GM12878 (cell line): ENCODE data around the gene SEC22C. TPM values are rescaled to one million over a fixed set of nuclear protein-coding genes. Genes with fewer than 3 reads are reported as not detected.

Experiments used
- ATAC-seq: fragments of 200-7000 bp; cut with Tn5 transposase; 3 replicates; pipeline ENCODE4 v1.9.1; 2020; ENCODE audit warnings: mild to moderate bottlenecking, moderate library complexity
- BruUV-seq: library from RNA; stranded (reverse); fragments of 400-500 nt; replicated peaks from 2 replicates; lab custom pipeline; 2021; lab: Mats Ljungman, UMichigan
- CTCF ChIA-PET: fragments of 300-600 bp; sonication (Branson Sonifier 250); formaldehyde crosslinking; extraction: SDS; loops from one replicate; lab custom pipeline; 2021; ENCODE audit warnings: inconsistent platforms; lab: Yijun Ruan, JAX
- POLR2A ChIA-PET: fragments of 350-600 bp; formaldehyde crosslinking; extraction: SDS; loops from one replicate; lab custom pipeline; 2021; ENCODE audit warnings: inconsistent platforms; lab: Charles Lee
- RAD21 ChIA-PET: fragments of 300-600 bp; sonication (Branson Sonifier 250); formaldehyde crosslinking; loops from one replicate; lab custom pipeline; 2023; ENCODE audit warnings: antibody characterized with exemption; ENCODE audit not compliant: unreplicated experiment; lab: Charles Lee
- SMC1A ChIA-PET: fragments of 300-600 bp; sonication (Branson Sonifier 250); formaldehyde crosslinking; loops from one replicate; lab custom pipeline; 2023; ENCODE audit not compliant: unreplicated experiment, uncharacterized antibody; lab: Charles Lee
- DNase-seq: peaks from one replicate; pipeline ENCODE4 v3.0.0-alpha.2; 2011; ENCODE audit warnings: low read depth, low spot score
- FAIRE-seq: peaks from 3 replicates; lab custom pipeline; 2011; peaks lifted over from hg19 to GRCh38; lab: Jason Lieb, UNC
- H2AFZ ChIP-seq: 2 replicates; pipeline ENCODE4 v1.6.0; 2011; ENCODE audit warnings: low read depth, low read length, control low read depth; ENCODE audit not compliant: control insufficient read depth
- H3K27ac ChIP-seq: 2 replicates; pipeline ENCODE4 v1.5.1; 2011; ENCODE audit warnings: control low read depth; ENCODE audit not compliant: control insufficient read depth, insufficient read depth
- H3K27me3 ChIP-seq, 2 experiments: replicated peaks in 1 of 2; 2 replicates each; pipeline versions ENCODE4 v1.6.0 to v1.6.1; 2011; ENCODE audit warnings: low read length in 1 of 2; ENCODE audit not compliant: control insufficient read depth in 2 of 2, insufficient read depth in 2 of 2
- H3K36me3 ChIP-seq, 2 experiments: 2 replicates each; pipeline ENCODE4 v1.5.1; 2011; ENCODE audit warnings: low read length in 1 of 2; ENCODE audit not compliant: control insufficient read depth in 2 of 2, insufficient read depth in 2 of 2
- H3K4me1 ChIP-seq: 2 replicates; pipeline ENCODE4 v1.6.1; 2011; ENCODE audit warnings: mild to moderate bottlenecking, low read length, moderate library complexity, mixed read lengths; ENCODE audit not compliant: control insufficient read depth, insufficient read depth
- H3K4me2 ChIP-seq: 2 replicates; pipeline ENCODE4 v1.6.0; 2011; ENCODE audit warnings: control low read depth; ENCODE audit not compliant: control insufficient read depth, insufficient read depth
- H3K4me3 ChIP-seq: fragments of 200-600 bp; sonication (generic); 2 replicates; pipeline ENCODE4 v1.5.1; 2016
- H3K79me2 ChIP-seq: 2 replicates; pipeline ENCODE4 v1.6.0; 2011; ENCODE audit warnings: low read length; ENCODE audit not compliant: control insufficient read depth, insufficient read depth
- H3K9ac ChIP-seq: 2 replicates; pipeline ENCODE4 v1.8.0; 2011; ENCODE audit warnings: low read length, control low read depth, mixed read lengths; ENCODE audit not compliant: control insufficient read depth, insufficient read depth
- H3K9me3 ChIP-seq: replicated peaks from 3 replicates; pipeline ENCODE4 v1.5.1; 2011; ENCODE audit warnings: mild to moderate bottlenecking, low read length; ENCODE audit not compliant: control insufficient read depth, insufficient read depth
- H4K20me1 ChIP-seq: 2 replicates; pipeline ENCODE4 v1.6.0; 2011; ENCODE audit not compliant: control insufficient read depth, insufficient read depth
- BMI1 ChIP-seq: fragments of 450-650 bp; IDR thresholded peaks from 2 replicates; pipeline ENCODE4 v1.6.1; 2016; ENCODE audit warnings: mild to moderate bottlenecking, moderate library complexity, borderline replicate concordance
- CREM ChIP-seq: IDR thresholded peaks from 2 replicates; pipeline ENCODE4 v1.6.1; 2014; ENCODE audit warnings: antibody characterized with exemption, low read depth
- HDAC6 ChIP-seq: fragments of 200-600 bp; sonication (generic); IDR thresholded peaks from one replicate; pipeline ENCODE4 v1.8.0; 2017; ENCODE audit warnings: antibody characterized with exemption; ENCODE audit not compliant: unreplicated experiment
- KAT2A ChIP-seq: conservative IDR thresholded peaks from 2 replicates; pipeline ENCODE4 v1.6.1; 2011; ENCODE audit warnings: low read depth, low read length; ENCODE audit not compliant: control insufficient read depth
- MEF2A ChIP-seq: IDR thresholded peaks from 2 replicates; pipeline ENCODE4 v1.6.1; 2011; ENCODE audit warnings: low read depth, mild to moderate bottlenecking, low read length, moderate library complexity; ENCODE audit not compliant: insufficient read depth
- NBN ChIP-seq: fragments of 450-650 bp; IDR thresholded peaks from 2 replicates; pipeline ENCODE4 v1.6.1; 2016
- NR2C1 ChIP-seq: fragments of 450-650 bp; IDR thresholded peaks from 2 replicates; pipeline ENCODE4 v1.6.1; 2017; ENCODE audit warnings: antibody characterized with exemption, mild to moderate bottlenecking, moderate library complexity
- PML ChIP-seq: IDR thresholded peaks from 2 replicates; pipeline ENCODE4 v1.6.1; 2012; ENCODE audit warnings: low read length, inconsistent platforms
- in situ Hi-C: fragments of 300-500 bp; cut with MboI; formaldehyde crosslinking; loops from 9 replicates; pipeline ENCODE4 v1.14.3; 2018; ENCODE audit warnings: mixed read lengths
- intact Hi-C: fragments of 100-400 bp; cut with micrococcal nuclease; formaldehyde crosslinking; loops from one replicate; pipeline ENCODE4 v1.14.2; 2022; ENCODE audit not compliant: unreplicated experiment
- polyA plus RNA-seq, 11 experiments: library from polyadenylated mRNA; depleted of rRNA in 4 of 11; unstranded in 6 of 11; stranded (reverse) in 5 of 11; fragments of >200 nt; fragmentation: Nextera tagmentation in 4 of 11; fragmentation: Illumina TruSeq in 1 of 11; extraction: Ambion mirVana in 4 of 11; extraction: Trizol in 1 of 11; gene quantifications; 1 replicate in 1 of 11; 2 replicates in 10 of 11; pipeline versions ENCODE4 v1.2.1 to v1.2.3, GENCODE V29; 2011 to 2016; ENCODE audit warnings: inconsistent platforms in 2 of 11, missing spikeins in 2 of 11, low read depth in 1 of 11
- total RNA-seq, 4 experiments: library from RNA; depleted of rRNA in 3 of 4; stranded (reverse); fragments of >200 nt in 3 of 4; fragmentation: Illumina TruSeq in 1 of 4; extraction: Trizol in 1 of 4; gene quantifications; 2 replicates each; pipeline versions ENCODE4 v1.2.1 to v1.2.3, GENCODE V29; 2013 to 2021
- TF ChIP-seq, protein P1 (sequence below): fragments of 450-650 bp; IDR thresholded peaks from 2 replicates; pipeline ENCODE4 v1.6.1; 2017; ENCODE audit warnings: mild to moderate bottlenecking
- TF ChIP-seq, protein P2 (sequence below), 3 experiments: IDR thresholded peaks in 2 of 3; conservative IDR thresholded peaks in 1 of 3; 2 replicates each; pipeline ENCODE4 v1.5.1; 2011; ENCODE audit warnings: low read depth in 3 of 3, low read length in 3 of 3, mild to moderate bottlenecking in 3 of 3, control low read depth in 2 of 3, moderate library complexity in 2 of 3, inconsistent platforms in 1 of 3, mixed read lengths in 1 of 3; ENCODE audit not compliant: control insufficient read depth in 2 of 3, insufficient read depth in 1 of 3; ENCODE audit errors: extremely low read depth in 1 of 3
- TF ChIP-seq, protein P3 (sequence below): IDR thresholded peaks from 2 replicates; pipeline ENCODE4 v1.6.1; 2012; ENCODE audit warnings: low read depth, low read length, improper control_type of control experiment
- TF ChIP-seq, protein P4 (sequence below): fragments of 450-650 bp; formaldehyde crosslinking; IDR thresholded peaks from 2 replicates; pipeline ENCODE4 v1.4.0; 2022; ENCODE audit warnings: mild to moderate bottlenecking, moderate library complexity
- TF ChIP-seq, protein P5 (sequence below): fragments of 450-650 bp; IDR thresholded peaks from 2 replicates; pipeline ENCODE4 v1.6.1; 2017; ENCODE audit warnings: low read depth, mild to moderate bottlenecking, moderate library complexity

Gene SEC22C
- total and polyA plus RNA-seq, 10 of the 15 experiments (the other 5 are each of a cell fraction or from before 2014, with no cell fraction given) = 15.6 to 47.0 (median 39.1) TPM

DNA sequence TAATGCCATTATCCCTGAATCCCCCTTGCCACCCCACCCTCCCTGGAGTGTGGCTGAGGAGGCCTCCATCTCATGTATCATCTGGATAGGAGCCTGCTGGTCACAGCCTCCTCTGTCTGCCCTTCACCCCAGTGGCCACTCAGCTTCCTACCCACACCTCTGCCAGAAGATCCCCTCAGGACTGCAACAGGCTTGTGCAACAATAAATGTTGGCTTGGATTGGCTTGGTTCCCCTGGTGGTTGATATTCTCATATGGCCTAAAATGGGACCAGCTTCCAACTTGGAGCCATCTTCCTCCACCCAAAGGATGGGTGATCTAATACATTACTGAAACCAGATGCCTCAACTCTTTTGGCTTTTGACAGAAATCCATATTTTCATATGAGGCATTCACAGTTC lies 44.4 kb downstream of the SEC22C start:
- FAIRE-seq (no peak), DNase-seq (no peak), ATAC-seq (no peak)
- H3K4me3 ChIP-seq = no peak overlapping the region
- no peak overlapping the region for H3K9ac ChIP-seq
- ChIA-PET CTCF (interaction anchor here (1.1 to 4.3 kb wide), 7 partner anchors 10 to 290 kb away, joined by 3 to 31 read pairs (median 4); no protein-coding TSS in a partner anchor), POLR2A (no interaction called here), RAD21 (interaction anchor here (1.6 kb wide), 1 partner anchor 290 kb away, joined by 4 read pairs; no protein-coding TSS in a partner anchor)
- H3K4me1 ChIP-seq = no peaks in the 10 kb centered on the region
- in situ Hi-C loops = loop anchor here (5.0 kb wide), 1 partner anchor 290 kb away; no protein-coding TSS in a partner anchor
- no peaks in the 10 kb centered on the region for H3K27me3 ChIP-seq
- H4K20me1 ChIP-seq = no peaks in the 10 kb centered on the region
- H3K9me3 ChIP-seq = no peaks in the 10 kb centered on the region
- H3K36me3 ChIP-seq = no peaks in the 10 kb centered on the region
- no peak overlapping the region for H3K27ac ChIP-seq
- intact Hi-C loops = no loop called here
- no TSS peak for BruUV-seq
- no peak for TF ChIP-seq PML
- no peak for TF ChIP-seq CREM
- TF ChIP-seq, protein P1, sequence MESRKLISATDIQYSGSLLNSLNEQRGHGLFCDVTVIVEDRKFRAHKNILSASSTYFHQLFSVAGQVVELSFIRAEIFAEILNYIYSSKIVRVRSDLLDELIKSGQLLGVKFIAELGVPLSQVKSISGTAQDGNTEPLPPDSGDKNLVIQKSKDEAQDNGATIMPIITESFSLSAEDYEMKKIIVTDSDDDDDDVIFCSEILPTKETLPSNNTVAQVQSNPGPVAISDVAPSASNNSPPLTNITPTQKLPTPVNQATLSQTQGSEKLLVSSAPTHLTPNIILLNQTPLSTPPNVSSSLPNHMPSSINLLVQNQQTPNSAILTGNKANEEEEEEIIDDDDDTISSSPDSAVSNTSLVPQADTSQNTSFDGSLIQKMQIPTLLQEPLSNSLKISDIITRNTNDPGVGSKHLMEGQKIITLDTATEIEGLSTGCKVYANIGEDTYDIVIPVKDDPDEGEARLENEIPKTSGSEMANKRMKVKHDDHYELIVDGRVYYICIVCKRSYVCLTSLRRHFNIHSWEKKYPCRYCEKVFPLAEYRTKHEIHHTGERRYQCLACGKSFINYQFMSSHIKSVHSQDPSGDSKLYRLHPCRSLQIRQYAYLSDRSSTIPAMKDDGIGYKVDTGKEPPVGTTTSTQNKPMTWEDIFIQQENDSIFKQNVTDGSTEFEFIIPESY = no peak
- TF ChIP-seq, protein P2, sequence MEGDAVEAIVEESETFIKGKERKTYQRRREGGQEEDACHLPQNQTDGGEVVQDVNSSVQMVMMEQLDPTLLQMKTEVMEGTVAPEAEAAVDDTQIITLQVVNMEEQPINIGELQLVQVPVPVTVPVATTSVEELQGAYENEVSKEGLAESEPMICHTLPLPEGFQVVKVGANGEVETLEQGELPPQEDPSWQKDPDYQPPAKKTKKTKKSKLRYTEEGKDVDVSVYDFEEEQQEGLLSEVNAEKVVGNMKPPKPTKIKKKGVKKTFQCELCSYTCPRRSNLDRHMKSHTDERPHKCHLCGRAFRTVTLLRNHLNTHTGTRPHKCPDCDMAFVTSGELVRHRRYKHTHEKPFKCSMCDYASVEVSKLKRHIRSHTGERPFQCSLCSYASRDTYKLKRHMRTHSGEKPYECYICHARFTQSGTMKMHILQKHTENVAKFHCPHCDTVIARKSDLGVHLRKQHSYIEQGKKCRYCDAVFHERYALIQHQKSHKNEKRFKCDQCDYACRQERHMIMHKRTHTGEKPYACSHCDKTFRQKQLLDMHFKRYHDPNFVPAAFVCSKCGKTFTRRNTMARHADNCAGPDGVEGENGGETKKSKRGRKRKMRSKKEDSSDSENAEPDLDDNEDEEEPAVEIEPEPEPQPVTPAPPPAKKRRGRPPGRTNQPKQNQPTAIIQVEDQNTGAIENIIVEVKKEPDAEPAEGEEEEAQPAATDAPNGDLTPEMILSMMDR (IDR thresholded peaks at IDR 0.05 in 2 of 3, conservative IDR thresholded peaks at IDR 0.05 in 1 of 3; ENCODE audit: control insufficient read depth in 2 of 3, extremely low read depth in 1 of 3, insufficient read depth in 1 of 3, low read depth in 3 of 3, low read length in 3 of 3) = no peak
- TF ChIP-seq NR2C1 = no peak
- TF ChIP-seq, protein P3, sequence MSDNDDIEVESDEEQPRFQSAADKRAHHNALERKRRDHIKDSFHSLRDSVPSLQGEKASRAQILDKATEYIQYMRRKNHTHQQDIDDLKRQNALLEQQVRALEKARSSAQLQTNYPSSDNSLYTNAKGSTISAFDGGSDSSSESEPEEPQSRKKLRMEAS = no peak
- no peak for TF ChIP-seq BMI1
- no peak for TF ChIP-seq NBN
- TF ChIP-seq, protein P4, sequence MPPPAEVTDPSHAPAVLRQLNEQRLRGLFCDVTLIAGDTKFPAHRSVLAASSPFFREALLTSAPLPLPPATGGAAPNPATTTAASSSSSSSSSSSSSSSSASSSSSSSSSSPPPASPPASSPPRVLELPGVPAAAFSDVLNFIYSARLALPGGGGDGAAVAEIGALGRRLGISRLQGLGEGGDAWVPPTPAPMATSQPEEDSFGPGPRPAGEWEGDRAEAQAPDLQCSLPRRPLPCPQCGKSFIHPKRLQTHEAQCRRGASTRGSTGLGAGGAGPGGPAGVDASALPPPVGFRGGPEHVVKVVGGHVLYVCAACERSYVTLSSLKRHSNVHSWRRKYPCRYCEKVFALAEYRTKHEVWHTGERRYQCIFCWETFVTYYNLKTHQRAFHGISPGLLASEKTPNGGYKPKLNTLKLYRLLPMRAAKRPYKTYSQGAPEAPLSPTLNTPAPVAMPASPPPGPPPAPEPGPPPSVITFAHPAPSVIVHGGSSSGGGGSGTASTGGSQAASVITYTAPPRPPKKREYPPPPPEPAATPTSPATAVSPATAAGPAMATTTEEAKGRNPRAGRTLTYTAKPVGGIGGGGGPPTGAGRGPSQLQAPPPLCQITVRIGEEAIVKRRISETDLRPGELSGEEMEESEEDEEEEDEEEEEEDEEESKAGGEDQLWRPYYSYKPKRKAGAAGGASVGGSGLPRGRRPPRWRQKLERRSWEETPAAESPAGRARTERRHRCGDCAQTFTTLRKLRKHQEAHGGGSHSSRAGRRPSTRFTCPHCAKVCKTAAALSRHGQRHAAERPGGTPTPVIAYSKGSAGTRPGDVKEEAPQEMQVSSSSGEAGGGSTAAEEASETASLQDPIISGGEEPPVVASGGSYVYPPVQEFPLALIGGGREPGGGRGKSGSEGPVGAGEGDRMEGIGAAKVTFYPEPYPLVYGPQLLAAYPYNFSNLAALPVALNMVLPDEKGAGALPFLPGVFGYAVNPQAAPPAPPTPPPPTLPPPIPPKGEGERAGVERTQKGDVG = no peak
- TF ChIP-seq MEF2A = no peak
- TF ChIP-seq KAT2A = no peak
- no peak for TF ChIP-seq HDAC6
- TF ChIP-seq, protein P5, sequence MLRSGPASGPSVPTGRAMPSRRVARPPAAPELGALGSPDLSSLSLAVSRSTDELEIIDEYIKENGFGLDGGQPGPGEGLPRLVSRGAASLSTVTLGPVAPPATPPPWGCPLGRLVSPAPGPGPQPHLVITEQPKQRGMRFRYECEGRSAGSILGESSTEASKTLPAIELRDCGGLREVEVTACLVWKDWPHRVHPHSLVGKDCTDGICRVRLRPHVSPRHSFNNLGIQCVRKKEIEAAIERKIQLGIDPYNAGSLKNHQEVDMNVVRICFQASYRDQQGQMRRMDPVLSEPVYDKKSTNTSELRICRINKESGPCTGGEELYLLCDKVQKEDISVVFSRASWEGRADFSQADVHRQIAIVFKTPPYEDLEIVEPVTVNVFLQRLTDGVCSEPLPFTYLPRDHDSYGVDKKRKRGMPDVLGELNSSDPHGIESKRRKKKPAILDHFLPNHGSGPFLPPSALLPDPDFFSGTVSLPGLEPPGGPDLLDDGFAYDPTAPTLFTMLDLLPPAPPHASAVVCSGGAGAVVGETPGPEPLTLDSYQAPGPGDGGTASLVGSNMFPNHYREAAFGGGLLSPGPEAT = no peak
- TF ChIP-seq, all 136 proteins: peak for 0
- Histone ChIP-seq H2AFZ (no peak overlapping the region), H3K4me2 (no peak overlapping the region), H3K79me2 (no peaks in the 10 kb centered on the region)
- SMC1A ChIA-PET = interaction anchor here (1.5 to 2.5 kb wide), 2 partner anchors 9 to 290 kb away, joined by 4 to 14 read pairs; no protein-coding TSS in a partner anchor
